Stimulated activated CD4-positive, alpha-beta T cell treated with anti-CD3 and anti-CD28 coated beads, Interleukin-2, amount 100 ng/mL, for 4 hours (primary cell): ENCODE data around the gene TESPA1.
A peak's percentile ranks its signal among the peaks of the same experiment; 100 is the strongest.
"Not testable (repeated sequence)": the region's sequence is repeated elsewhere in the genome, so short reads cannot be mapped to it uniquely, and the experiment has no call there.

ENCODE experiments used
- DNase-seq: peaks from one replicate; pipeline ENCODE4 v3.0.0-alpha.2; 2020; ENCODE audit warnings: low read depth

The TESPA1 gene, protein sequence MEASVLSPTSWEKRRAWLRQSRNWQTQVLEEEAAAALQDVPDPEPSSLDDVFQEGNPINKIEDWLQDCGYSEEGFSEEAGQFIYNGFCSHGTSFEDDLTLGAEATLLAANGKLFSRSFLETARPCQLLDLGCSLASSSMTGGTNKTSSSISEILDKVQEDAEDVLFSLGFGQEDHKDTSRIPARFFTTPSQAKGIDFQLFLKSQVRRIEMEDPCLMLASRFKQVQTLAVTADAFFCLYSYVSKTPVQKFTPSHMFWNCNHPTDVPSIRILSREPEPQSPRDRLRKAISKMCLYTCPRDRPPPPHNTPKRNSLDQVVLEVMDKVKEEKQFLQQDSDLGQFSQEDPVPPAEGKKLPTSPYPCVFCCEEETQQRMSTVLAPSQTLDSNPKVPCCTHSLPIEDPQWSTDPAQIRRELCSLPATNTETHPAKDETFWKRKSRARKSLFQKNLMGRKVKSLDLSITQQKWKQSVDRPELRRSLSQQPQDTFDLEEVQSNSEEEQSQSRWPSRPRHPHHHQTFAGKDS

DNA sequence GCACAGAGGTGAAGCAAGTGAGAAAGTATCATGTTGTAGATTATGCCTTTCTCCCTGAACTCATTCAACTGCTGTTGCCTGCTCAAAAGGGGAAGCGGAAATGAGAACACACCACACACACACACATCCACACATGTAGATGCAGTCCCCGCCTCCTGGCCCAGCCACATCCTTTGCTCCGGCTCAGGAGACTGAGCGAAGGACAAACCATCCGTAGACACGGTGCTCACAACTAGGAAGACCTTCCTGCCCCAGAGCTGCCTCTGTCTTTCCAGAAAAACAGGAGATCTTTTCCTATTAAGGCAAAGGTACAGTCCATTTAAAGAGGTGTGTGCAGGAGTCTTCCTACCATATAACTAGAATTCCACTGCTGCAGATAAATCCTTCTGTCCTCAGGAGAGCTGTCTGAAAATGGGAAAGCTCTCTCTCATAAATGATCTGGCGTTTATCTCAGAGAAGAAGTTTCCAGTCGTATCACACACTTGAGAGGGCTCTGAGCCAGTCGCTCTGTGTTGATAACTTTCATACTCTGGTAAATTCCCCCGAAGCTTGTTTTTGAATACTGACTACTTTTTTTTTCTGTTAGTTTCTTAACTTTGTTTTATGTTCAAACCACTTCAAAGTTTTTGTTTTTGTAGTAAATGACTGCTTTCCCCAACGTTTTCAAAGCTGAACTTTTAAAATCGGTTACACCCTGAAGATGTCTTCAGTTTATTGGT lies at the start of gene TESPA1:
Gene TESPA1, minus strand, starts transcription at position 105 of the 719 bp plus-strand sequence. CDS start 10,200 bp downstream, outside the sequence.
- peak; percentile 78 for DNase-seq

DNA sequence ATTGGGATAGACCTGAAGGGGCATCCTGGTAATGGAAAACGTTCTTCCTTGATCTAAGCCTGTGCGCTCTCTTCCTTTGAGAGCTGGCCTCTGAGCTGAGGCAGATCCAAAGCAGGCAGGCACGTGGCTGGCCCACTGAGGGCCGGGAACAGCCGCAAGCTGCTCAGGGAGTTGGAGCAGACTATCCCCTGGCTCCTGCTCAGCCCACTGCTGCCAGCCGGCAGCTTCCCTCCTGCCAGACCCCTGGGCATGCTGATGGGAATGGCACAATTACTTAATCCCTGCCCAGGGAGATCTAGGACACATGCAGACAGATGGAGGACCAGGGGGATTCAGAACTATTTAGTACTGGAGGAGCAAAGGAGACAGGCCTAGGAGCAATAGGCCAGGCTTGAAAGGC lies 49.7 kb upstream of the TESPA1 start:
- no peak for DNase-seq

DNA sequence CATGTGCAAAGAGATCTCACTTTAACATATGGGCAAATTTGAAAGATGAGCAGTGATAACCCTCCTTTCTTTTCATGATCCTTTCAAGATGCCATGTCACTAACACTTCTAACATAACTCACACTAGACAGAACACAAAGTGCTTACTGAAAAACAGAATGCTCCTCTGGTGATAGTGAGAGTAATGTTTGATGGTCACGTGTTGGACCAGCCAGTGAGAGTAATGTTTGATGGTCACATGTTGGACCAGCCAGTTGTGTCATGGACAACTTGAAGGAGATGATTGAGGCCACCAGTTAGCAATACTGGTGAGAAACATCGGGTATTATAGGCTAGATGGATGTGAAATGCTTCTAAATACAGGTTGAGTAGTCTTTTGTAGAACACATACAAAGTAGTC lies 40.9 kb upstream of the TESPA1 start:
- DNase-seq: no peak

DNA sequence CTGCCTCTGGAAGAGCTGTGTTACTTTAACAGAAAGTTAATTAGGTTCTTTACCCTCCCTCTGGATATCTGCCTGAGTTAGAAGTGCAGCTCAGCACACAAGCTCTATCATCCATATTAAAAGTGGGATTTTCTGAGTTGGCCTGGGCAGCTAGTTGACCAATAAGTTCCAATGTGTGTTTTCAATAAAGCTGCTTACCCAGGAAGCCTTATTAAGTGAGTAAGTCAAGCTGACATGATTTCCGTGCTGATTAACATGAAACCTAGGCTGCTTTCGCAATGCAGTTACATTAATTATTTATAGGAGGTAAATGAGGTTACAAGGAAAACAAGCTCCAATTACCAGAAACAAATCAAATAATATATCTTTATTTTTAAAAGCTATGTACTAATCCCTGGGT lies 40.0 kb upstream of the TESPA1 start:
- no peak for DNase-seq

DNA sequence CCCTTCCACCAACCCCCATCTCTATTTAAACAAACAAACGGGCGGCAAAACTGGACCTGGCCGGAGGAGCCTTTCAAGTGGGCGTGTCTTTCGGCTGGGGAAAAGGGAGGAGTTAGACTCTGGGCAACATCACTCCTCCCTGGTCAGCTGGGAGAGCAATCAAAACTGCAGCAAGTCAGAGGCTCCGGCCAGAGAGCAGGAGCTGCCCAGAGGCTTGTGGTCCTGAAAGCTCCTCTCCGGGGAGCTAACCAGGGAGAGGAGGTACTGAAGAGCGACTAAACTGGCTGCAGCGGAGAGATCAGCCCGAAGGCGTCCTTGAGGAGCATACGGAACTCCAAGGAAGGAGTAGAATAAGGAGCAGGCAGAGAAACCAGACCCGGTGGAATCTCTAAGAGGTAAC lies 35.2 kb upstream of the TESPA1 start, which contains the start of gene NEUROD4:
Gene NEUROD4, plus strand, starts transcription at position 191 of the 400 bp plus-strand sequence. CDS start 6,466 bp downstream, outside the sequence.
- no peak for DNase-seq

DNA sequence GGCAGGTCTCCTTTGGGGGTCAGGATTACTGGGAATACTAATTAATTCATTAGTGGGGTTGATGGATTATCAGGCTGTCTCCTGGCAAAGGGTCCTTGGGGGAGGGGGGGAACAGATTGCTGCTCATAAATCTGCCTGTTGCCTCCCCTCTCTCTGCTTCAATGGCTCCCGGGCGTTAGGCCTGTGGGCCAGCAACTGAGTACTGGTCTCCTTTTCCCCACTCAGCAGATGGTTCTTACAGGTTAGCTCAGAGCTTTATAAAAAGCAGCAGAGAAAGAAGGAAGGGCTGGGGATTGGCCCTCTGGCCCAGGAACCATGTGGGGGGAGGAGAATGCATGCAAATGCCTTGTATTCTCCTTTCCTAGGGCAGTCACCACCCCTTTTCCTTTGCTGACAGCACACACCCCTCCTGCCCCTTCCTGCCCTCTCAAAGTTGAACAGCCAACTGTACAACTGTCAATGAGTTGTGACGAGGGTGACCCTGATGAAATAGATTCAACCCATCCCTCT lies 32.9 kb upstream of the TESPA1 start:
- no peak for DNase-seq

DNA sequence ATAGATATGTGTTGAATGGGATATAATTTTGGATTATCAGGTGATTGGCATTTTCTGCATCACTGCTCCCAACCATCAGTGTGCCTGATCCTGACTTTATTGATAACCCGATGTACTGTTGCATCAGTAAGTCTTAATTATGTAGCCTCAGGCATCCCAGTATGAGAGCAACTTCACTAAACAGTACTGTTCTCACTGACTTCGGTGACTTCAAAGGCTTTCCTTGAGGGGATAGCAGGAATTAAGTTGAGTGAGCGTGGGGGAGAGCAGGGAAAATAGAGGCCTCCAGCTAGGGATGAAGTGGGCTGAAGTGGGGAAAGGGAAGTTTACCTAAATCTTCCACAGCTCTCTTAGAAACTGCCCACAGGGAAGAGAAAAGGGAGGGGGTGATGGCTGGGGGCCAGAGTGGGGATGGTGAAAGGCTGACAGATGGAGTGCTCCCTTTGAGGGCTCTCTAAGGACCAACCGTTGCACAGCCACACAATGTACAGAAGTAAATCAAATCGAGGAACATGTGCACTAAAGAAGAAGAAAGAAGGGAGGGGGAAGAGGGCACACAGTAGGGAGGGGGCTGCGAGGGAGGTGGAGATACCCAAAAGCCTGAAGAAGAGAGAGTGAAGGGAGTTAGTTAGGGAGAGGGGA lies 24.5 kb upstream of the TESPA1 start:
- no peak for DNase-seq

DNA sequence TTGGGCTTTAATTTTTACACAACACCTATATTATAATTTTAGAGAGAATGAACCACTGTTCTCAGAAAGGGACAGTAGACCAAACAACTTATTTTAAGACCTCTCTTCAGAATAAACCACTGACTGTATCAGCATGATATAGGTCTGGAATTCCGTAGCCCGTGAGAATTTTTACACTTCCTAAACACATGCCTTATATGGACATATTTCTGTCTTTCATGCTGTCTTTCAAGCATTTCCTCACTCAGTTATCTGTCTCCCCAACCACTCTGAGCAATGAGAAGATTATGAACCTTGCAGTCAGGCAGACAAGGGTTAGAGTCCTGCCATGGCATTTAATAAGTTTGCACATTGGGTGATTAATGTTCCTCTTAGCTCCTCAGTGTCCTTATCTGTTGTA lies 17.8 kb upstream of the TESPA1 start:
- DNase-seq: no peak

DNA sequence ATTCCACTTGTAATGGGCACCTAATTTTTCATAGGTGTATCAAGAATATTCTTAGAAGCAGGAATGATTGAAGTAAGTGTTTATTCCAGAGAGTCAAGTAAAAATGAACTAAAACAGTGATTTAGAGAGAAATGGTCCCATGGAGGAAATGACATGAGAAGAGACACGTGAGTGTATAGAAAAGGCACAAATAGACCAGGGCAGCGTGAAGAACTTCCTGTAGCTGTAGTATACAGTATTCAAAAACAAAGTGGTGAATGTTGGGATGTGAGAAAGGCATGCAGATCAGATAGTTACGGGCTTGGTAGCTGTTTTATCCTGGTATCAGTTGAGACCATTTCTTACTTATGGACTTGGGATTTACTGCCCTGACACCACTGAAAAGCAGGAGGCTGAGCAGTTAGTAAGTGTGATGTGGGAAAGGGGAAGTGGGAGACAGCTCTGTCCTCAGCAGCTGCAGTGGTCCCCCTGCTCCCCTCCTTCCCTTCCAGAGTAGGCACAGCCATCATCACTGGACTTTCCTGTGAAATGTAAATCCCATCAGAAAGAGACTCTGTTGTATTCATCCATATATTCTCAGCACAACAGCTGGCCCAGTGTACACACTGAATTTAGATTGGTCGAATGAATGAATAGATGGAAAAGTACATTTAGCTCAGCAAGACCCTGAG lies 16.8 kb upstream of the TESPA1 start:
- DNase-seq: no peak

DNA sequence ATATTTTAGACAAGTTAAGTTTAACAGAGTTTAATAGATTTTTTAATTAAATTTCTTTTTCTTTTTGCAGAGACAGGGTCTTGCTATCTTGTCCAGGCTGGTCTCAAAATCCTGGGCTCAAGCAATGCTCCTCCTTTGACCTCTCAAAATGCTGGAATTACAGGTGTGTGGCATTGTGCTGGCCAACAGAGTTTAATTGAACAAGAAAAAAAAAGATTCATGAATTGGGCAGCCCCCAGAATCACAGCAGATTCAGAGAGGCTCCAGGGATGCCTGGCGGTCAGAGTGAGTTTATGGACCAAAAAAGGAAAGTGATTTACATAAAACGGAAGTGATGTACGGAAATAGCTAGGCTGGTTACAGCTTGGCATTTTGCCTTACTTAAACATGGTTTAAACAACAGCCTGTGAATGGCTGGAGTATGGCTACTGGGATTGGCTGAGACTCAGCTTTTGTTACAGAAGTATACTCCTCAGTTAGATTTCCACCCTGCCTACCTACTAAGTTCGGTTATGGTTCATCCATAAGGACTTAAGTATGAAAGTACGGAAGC lies 14.5 kb upstream of the TESPA1 start:
- DNase-seq: no peak

DNA sequence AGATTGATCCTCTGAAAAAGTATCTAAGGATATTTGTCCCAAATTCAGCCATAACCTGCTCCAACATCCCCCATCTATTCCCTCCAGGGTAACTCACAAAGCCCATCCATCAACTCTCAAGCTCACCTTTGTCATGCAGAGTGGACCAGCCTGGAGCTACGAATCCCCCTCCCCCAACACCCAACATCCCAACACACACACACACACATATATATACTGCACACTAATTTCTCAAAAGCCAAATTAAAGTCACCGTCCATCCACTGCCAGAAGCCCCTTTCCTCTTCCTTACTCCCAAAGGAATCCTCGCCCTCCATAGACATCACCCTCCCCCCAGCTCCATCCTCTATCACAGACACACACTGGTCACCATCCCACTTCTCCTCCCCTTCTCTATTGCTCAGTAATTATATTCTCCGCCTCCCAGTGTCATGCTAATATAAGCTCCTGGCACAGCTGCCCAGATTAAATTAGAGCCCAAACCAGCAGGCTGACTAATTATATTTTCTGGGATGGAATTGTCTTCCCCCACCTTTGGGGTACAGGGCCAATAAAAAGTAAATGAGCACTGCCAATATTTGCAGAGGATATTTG lies 13.5 kb upstream of the TESPA1 start:
- no peak for DNase-seq

DNA sequence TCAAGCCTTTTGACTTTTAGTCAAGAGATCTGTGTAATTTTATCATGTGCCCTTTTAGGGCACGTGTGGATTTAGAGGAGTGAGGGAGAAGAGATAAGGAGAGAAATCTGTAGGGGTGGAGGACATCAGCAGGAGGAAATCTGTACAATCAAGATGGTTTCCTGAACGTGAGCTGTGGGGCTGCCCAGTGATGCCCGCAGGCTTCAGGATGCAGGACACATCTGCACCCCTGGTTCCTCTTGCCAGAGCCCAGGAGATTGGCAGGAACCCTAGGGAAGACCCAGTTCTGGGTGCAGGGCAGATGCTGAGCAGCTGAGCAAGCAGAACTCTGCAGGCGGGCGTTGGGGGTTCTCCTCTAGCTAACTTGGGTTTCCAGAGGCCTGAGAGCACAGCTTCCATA lies 11.6 kb upstream of the TESPA1 start:
- no peak for DNase-seq

DNA sequence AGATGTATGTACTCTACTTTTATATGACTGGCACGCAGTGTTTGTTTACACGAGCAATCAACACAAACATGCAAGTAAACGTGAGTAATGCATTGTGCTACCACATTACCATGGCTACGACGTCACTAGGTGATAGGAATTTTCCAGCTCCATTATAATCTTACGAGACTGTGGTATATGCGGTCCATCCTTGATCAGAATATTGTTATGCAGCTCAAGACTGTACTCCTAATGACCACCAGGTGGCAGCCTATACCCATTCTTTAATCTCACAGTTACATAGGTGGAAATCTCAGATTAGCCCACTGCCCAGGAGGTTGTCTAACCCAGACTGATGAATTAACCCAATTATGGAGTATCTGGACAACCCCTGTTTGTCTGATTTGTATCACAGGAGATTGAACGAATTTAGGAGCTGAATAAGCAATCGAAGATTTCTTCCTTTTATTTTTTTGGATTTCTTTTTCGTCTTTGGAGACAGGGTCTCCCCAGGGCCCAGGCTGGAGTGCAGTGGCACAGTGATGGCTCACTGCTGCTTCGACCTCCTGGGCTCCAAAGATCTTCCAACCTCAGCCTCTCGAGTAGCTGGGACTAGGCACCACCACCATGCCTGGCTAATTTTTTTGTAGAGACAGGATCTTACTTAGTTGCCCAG lies 8.7 kb upstream of the TESPA1 start:
- peak; percentile 56 for DNase-seq

DNA sequence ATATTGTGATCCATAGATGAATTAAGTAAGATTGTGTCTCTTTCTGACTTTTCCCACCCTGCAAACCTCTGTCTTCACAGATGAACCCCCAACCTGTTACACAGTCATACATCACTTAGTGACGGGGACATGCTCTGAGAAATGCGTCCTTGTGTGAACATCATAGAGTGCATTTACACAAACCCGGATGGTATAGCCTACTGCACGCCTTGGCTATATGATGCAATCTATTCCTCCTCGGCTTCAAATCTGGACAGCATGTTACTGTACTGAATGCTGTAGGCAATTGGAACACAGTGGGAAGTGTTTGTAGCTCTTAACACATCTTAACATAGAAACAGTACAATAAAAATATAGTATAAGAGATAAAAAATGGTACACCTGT lies 7.4 kb upstream of the TESPA1 start:
- DNase-seq: no peak

DNA sequence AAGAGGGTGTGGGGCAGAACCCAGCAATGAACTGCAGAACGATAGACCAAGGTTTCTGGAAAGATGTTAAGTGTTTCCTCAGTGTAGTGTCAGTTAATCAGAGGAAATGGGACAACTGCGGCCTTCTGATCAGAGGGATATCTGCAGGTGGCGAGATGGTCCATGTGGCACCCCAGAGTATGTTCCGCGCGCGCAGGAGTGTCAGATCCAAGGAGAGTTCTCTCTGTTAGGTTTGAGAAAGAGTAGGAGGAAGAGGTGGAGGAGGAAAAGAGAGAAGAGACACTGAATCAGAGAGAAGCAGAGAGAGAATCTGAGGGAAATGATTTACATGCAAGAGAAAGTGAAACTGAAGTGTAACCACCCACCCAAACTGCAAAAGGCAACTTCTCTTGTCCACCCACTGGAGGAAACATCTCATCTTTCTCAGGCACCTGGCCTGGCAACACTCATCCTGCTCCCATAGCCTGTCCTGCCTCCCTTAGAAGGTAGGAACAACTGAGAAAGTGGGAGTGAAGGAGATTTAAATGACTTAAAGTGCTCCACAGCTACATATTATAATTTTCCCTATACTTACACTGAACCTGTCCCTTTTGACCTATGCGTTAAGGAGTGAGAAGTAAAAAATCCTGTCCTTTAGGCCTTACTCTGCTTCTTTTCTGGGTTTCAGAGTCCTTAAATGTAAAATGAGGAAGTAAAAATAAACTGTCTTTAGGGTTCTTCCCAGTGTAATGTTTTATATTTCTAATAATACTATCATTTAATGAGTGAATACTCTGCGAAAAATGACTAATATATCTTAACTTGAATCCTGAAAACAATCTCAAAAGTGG lies 6.8 kb upstream of the TESPA1 start:
- DNase-seq: peak; percentile 50

DNA sequence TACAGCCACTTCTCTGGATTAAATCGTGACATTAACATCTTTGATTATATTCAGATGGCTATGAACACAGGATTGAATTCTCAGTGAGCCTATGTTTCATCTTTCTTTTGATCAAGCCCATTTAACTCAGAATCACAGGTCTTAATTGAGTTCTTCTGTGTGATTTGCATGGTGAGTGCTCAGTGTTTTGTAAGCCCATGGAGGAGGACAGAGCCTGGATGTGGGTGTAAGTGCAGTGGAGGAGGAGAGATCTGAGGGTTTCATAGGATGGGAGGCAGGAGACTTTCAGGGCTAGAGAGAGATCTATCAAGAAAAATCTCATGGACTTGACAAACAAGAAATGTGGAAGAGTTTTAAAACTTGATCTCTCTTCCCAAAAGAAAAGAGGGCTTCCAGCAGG lies 5.3 kb upstream of the TESPA1 start:
- DNase-seq: no peak

DNA sequence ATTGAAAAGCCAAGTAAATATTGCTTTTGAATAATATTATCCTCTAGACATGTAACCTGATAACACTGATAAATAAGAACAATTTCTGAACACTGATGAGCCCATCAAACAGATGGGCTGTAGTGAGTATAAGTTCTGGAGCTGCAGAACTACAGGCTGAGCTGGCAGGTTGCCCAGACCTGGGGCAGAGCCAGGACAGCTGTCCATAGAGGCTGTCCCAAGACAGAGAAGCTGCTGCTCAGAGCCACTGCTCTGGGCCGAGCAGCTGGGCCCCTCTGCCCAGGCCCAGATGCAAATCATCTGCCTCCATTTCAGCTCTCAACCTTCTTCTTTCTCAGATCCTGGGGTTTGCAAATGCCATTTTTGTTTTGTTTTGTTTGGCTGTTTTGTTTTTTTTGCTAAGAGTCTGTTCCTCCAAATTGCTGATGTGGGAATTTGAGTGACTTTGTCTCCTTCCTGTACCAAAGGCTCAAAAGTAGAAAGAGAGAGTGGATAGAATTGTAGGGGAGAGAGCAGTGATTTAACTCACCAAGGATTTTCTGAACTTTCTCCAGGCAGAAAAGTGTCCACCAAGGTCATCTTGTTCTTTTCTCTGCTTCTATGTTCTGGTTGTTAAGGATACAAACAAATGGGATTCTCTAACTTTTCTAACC lies 4.0 kb upstream of the TESPA1 start:
- no peak for DNase-seq

DNA sequence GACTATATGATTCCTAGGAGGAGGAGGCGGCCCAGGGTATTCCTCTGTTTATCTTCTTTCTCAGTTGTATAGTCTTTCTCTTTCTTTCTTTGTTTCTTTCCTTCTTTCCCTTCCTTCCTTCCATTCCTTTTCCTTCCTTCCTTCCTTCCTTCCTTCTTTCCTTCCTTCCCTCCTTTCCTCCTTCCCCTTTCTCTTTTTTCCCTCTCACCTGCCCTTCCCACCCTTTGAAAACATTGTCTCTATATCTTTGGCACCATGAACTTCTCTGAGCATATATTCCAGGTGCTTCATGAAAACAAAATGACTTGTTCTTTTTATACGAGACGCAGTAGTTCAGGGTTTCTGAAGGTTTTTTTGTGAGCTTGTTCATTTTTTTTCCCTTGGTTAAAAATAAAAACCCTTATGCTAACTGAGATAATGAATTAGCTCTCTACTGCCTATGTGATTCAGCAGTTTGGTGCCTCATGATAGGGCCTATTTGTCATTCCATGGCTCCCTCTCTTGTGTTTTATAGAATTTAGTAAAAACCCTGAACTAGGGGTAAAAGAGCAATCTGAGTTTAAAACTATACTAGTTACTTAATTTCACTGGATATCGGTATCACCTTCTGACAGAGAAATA lies 3.2 kb upstream of the TESPA1 start:
- DNase-seq: no peak

DNA sequence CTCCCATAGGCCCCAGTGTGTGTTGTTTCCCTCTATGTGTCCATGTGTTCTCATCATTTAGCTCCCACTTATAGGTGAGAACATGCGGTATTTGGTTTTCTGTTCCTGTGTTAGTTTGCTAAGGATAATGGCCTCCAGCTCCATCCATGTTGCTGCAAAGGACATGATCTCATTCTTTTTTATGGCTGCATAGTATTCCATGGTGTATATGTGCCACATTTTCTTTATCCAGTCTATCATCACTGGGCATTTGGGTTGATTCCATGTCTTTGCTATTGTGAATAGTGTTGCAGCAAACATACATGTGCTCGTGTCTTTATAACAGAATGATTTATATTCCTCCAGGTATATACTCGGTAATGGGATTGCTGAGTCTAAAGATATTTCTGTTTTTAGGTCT lies 2.2 kb upstream of the TESPA1 start:
- DNase-seq: not testable (repeated sequence)
